ENCODE measurements around the gene SMNDC1.

SMNDC1 gene

GRCh38 chr10:110286841-110287240 lies 17.9 kb downstream of the SMNDC1 start:
- no peak for DNase-seq (ENCODE audit: low read depth, low spot score)
- Histone ChIP-seq H3K9ac (ENCODE audit: insufficient read length) (no peak overlapping the region), H3K4me3 (no peak overlapping the region), H3K27ac (no peak overlapping the region), H3K9me3 (ENCODE audit: low read depth, low read length) (no peaks in the 10 kb centered on the region), H3K36me3 (ENCODE audit: insufficient read depth, low read length) (peaks cover 16% of the 10 kb centered on the region)
- TF ChIP-seq EZH2 (IDR thresholded peaks at IDR 0.05): no peak
- TF ChIP-seq POLR2AphosphoS5 (IDR thresholded peaks at IDR 0.05; ENCODE audit: borderline replicate concordance, low read depth, low read length): no peak
- no peak for TF ChIP-seq FOXP2 (optimal IDR thresholded peaks at IDR 0.05; ENCODE audit: control extremely low read depth, extremely low read length, insufficient read depth)

- Histone ChIP-seq H3K9ac (ENCODE audit: insufficient read length) (no peak overlapping the region), H3K9me3 (ENCODE audit: low read depth, low read length) (no peaks in the 10 kb centered on the region), H3K36me3 (ENCODE audit: insufficient read depth, low read length) (peaks cover 6% of the 10 kb centered on the region; the same call in 1 of the 2 replicates), H3K4me3 (no peak overlapping the region), H3K27ac (no peak overlapping the region)
- TF ChIP-seq POLR2AphosphoS5 (IDR thresholded peaks at IDR 0.05; ENCODE audit: borderline replicate concordance, low read depth, low read length) (no peak), FOXP2 (optimal IDR thresholded peaks at IDR 0.05; ENCODE audit: control extremely low read depth, extremely low read length, insufficient read depth) (no peak), EZH2 (IDR thresholded peaks at IDR 0.05) (no peak)
- no peak for DNase-seq (ENCODE audit: low read depth, low spot score)
These were observed 19.2 kb downstream of the SMNDC1 start for GRCh38 chr10:110285501-110285900.

- Histone ChIP-seq H3K36me3 (ENCODE audit: insufficient read depth, low read length) (no peaks in the 10 kb centered on the region; the same call in 1 of the 2 replicates), H3K4me3 (peak overlapping the region; percentile 28; the same call in 1 of the 2 replicates), H3K9ac (ENCODE audit: insufficient read length) (no peak overlapping the region), H3K9me3 (ENCODE audit: low read depth, low read length) (no peaks in the 10 kb centered on the region), H3K27ac (peak overlapping the region; percentile 68)
- TF ChIP-seq FOXP2 (optimal IDR thresholded peaks at IDR 0.05; ENCODE audit: control extremely low read depth, extremely low read length, insufficient read depth): no peak
- TF ChIP-seq POLR2AphosphoS5 (IDR thresholded peaks at IDR 0.05; ENCODE audit: borderline replicate concordance, low read depth, low read length): no peak
- no peak for DNase-seq (ENCODE audit: low read depth, low spot score)
These were observed 20.5 kb downstream of the SMNDC1 start for GRCh38 chr10:110284262-110284661.

- no peak overlapping the region for H3K9ac ChIP-seq (ENCODE audit: insufficient read length)
- no peaks in the 10 kb centered on the region for H3K9me3 ChIP-seq (ENCODE audit: low read depth, low read length)
- TF ChIP-seq POLR2AphosphoS5 (IDR thresholded peaks at IDR 0.05; ENCODE audit: borderline replicate concordance, low read depth, low read length) (no peak), FOXP2 (optimal IDR thresholded peaks at IDR 0.05; ENCODE audit: control extremely low read depth, extremely low read length, insufficient read depth) (no peak), EZH2 (IDR thresholded peaks at IDR 0.05) (no peak)
- no peak overlapping the region for H3K27ac ChIP-seq
- DNase-seq (ENCODE audit: low read depth, low spot score): no peak
- no peak overlapping the region for H3K4me3 ChIP-seq
- no peaks in the 10 kb centered on the region for H3K36me3 ChIP-seq (ENCODE audit: insufficient read depth, low read length)
These were observed 25.2 kb downstream of the SMNDC1 start for GRCh38 chr10:110279407-110279986.

- DNase-seq (ENCODE audit: low read depth, low spot score): no peak
- no peaks in the 10 kb centered on the region for H3K9me3 ChIP-seq (ENCODE audit: low read depth, low read length)
- no peak overlapping the region for H3K4me3 ChIP-seq
- no peak overlapping the region for H3K27ac ChIP-seq
- H3K9ac ChIP-seq (ENCODE audit: insufficient read length): no peak overlapping the region
- no peak for TF ChIP-seq POLR2AphosphoS5 (IDR thresholded peaks at IDR 0.05; ENCODE audit: borderline replicate concordance, low read depth, low read length)
- no peak for TF ChIP-seq FOXP2 (optimal IDR thresholded peaks at IDR 0.05; ENCODE audit: control extremely low read depth, extremely low read length, insufficient read depth)
- no peak for TF ChIP-seq EZH2 (IDR thresholded peaks at IDR 0.05)
- H3K36me3 ChIP-seq (ENCODE audit: insufficient read depth, low read length): no peaks in the 10 kb centered on the region
These were observed 25.9 kb downstream of the SMNDC1 start for GRCh38 chr10:110278562-110279406.

GRCh38 chr10:110277591-110277990 lies 27.1 kb downstream of the SMNDC1 start:
- no peaks in the 10 kb centered on the region for H3K36me3 ChIP-seq (ENCODE audit: insufficient read depth, low read length)
- no peak for DNase-seq (ENCODE audit: low read depth, low spot score)
- H3K9me3 ChIP-seq (ENCODE audit: low read depth, low read length): no peaks in the 10 kb centered on the region
- TF ChIP-seq FOXP2 (optimal IDR thresholded peaks at IDR 0.05; ENCODE audit: control extremely low read depth, extremely low read length, insufficient read depth) (no peak), POLR2AphosphoS5 (IDR thresholded peaks at IDR 0.05; ENCODE audit: borderline replicate concordance, low read depth, low read length) (no peak), EZH2 (IDR thresholded peaks at IDR 0.05) (no peak)
- H3K27ac ChIP-seq: no peak overlapping the region
- H3K4me3 ChIP-seq: no peak overlapping the region
- H3K9ac ChIP-seq (ENCODE audit: insufficient read length): no peak overlapping the region

- no peak for DNase-seq (ENCODE audit: low read depth, low spot score)
- Histone ChIP-seq H3K36me3 (ENCODE audit: insufficient read depth, low read length) (no peaks in the 10 kb centered on the region), H3K27ac (no peak overlapping the region), H3K4me3 (no peak overlapping the region), H3K9me3 (ENCODE audit: low read depth, low read length) (no peaks in the 10 kb centered on the region), H3K9ac (ENCODE audit: insufficient read length) (no peak overlapping the region)
- TF ChIP-seq EZH2 (IDR thresholded peaks at IDR 0.05) (no peak), POLR2AphosphoS5 (IDR thresholded peaks at IDR 0.05; ENCODE audit: borderline replicate concordance, low read depth, low read length) (no peak), FOXP2 (optimal IDR thresholded peaks at IDR 0.05; ENCODE audit: control extremely low read depth, extremely low read length, insufficient read depth) (no peak)
These were observed 28.1 kb downstream of the SMNDC1 start for GRCh38 chr10:110276603-110277002.

- Histone ChIP-seq H3K9ac (ENCODE audit: insufficient read length) (no peak overlapping the region), H3K27ac (no peak overlapping the region), H3K36me3 (ENCODE audit: insufficient read depth, low read length) (no peaks in the 10 kb centered on the region), H3K4me3 (no peak overlapping the region), H3K9me3 (ENCODE audit: low read depth, low read length) (no peaks in the 10 kb centered on the region)
- DNase-seq (ENCODE audit: low read depth, low spot score): no peak
- no peak for TF ChIP-seq FOXP2 (optimal IDR thresholded peaks at IDR 0.05; ENCODE audit: control extremely low read depth, extremely low read length, insufficient read depth)
- TF ChIP-seq EZH2 (IDR thresholded peaks at IDR 0.05): no peak
- no peak for TF ChIP-seq POLR2AphosphoS5 (IDR thresholded peaks at IDR 0.05; ENCODE audit: borderline replicate concordance, low read depth, low read length)
These were observed 29.5 kb downstream of the SMNDC1 start for GRCh38 chr10:110275128-110275729.

Measured in SK-N-MC (cell line).